ENCODE data around the gene FERMT3. TPM values are rescaled to one million over a fixed set of nuclear protein-coding genes. Genes with fewer than 3 reads are reported as not detected.

Gene FERMT3
- total RNA-seq, 1 experiment from 2014 or later = 10.6 TPM

GRCh38 chr11:64266339-64266738, 59.8 kb downstream of the FERMT3 start:
- DNase-seq = no peak
- Histone ChIP-seq H3K14ac (ENCODE audit: insufficient read depth, low read length) (no peak overlapping the region), H2BK15ac (ENCODE audit: low read depth, low read length) (no peak overlapping the region), H3K56ac (ENCODE audit: insufficient read length, low read depth, low read length) (no peak overlapping the region), H3K23ac (ENCODE audit: insufficient read length, low read depth, low read length) (no peak overlapping the region), H2AK5ac (ENCODE audit: insufficient read length, low read length) (no peak overlapping the region), H3K79me2 (ENCODE audit: insufficient read depth, low read length) (no peaks in the 10 kb centered on the region), H3K4ac (ENCODE audit: low read depth, low read length) (no peak overlapping the region), H3K4me1 (ENCODE audit: insufficient read depth, low read length) (no peaks in the 10 kb centered on the region), H4K5ac (ENCODE audit: insufficient read length, low read depth, low read length) (no peak overlapping the region), H3K27me3 (ENCODE audit: insufficient read depth, low read length) (no peaks in the 10 kb centered on the region), H4K20me1 (ENCODE audit: control insufficient read depth, insufficient read depth, insufficient read length) (no peaks in the 10 kb centered on the region), H2BK12ac (ENCODE audit: insufficient read length, low read depth, low read length) (no peak overlapping the region), H3K4me2 (ENCODE audit: insufficient read depth, insufficient read length, low read length) (no peak overlapping the region), H2BK5ac (ENCODE audit: insufficient read length, low read length) (no peak overlapping the region), H2BK120ac (ENCODE audit: low read depth, low read length, poor library complexity, severe bottlenecking) (no peak overlapping the region), H3K23me2 (ENCODE audit: insufficient read length, low read depth, low read length, poor library complexity, severe bottlenecking) (peaks cover 10% of the 10 kb centered on the region), H2AFZ (ENCODE audit: low read length) (no peak overlapping the region), H3K9me3 (ENCODE audit: control insufficient read depth, low read depth, low read length) (no peaks in the 10 kb centered on the region), H4K91ac (ENCODE audit: insufficient read length, low read depth, low read length) (no peak overlapping the region), H3K79me1 (ENCODE audit: insufficient read depth, low read depth, low read length, poor library complexity, severe bottlenecking) (no peaks in the 10 kb centered on the region), H2BK20ac (ENCODE audit: low read depth, low read length, poor library complexity, severe bottlenecking) (no peak overlapping the region), H4K8ac (replicated peaks; ENCODE audit: insufficient read length, low read depth, low read length) (no peak overlapping the region), H3K9ac (ENCODE audit: extremely low read depth, insufficient read length, low read length) (no peak overlapping the region), H3T11ph (ENCODE audit: low read length) (no peak overlapping the region), H3K27ac (ENCODE audit: insufficient read length, low read depth, low read length) (no peak overlapping the region), H3K18ac (ENCODE audit: insufficient read length, low read depth, low read length) (no peak overlapping the region)
- no peak for TF ChIP-seq CTCF (conservative IDR thresholded peaks at IDR 0.05)
- H3K36me3 Mint-ChIP-seq (ENCODE audit: insufficient read depth in 1 of 3, low read depth in 3 of 3) = peaks cover 27 to 62% (median 47%) of the 10 kb centered on the region in 3 experiments
- no peak overlapping the region; a peak in 1 of 7 replicates for H3K27ac Mint-ChIP-seq
- no peaks in the 10 kb centered on the region for H3K9me3 Mint-ChIP-seq
- peaks cover 11 to 21% of the 10 kb centered on the region in 2 experiments for H3K4me1 Mint-ChIP-seq
- no CpG with 5 or more reads among the region's 15 CpGs for WGBS (ENCODE audit: extremely low coverage, insufficient read length, low lambda C conversion rate)
- H3K4me3 Mint-ChIP-seq = no peak overlapping the region
- H3K27me3 Mint-ChIP-seq (ENCODE audit: low read depth) = no peaks in the 10 kb centered on the region
